Measurements from ENCODE around the gene HOXA2.

DNA sequence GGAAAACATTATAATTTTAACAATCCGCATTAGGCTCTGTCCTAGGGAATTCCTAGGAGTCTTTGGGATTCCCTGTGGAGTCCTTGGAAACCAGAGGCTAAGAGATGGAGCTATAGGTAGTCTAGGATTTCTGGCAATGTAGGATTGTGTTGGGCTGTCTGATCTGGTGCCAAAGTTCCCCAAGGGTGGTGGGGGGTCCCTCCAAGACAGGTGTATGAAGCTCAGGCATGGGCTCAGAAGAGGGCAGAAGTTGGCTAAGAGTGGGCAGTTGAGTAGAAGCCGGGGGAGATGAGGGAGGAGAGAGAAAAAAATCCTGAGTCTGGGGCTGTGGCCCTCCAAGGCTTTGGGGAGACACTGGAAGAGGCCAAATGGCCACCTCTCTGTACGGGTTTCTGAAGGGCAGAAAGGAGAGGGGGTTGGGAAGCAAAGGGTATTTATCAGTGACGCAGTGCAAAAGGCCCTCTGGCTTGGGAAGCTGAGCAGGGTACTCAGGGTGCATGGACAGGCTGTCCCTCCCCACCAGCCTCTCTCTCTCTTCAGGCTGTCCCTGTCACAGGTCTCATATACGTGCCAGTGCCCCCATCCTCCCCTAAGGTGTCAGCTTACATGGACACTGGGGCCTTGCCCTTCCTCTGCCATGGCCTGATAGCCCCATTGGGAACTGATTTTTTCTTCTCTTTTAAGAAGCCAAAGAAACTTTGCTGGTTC lies 44.2 kb upstream of the HOXA2 start:
- TF ChIP-seq, protein P1, sequence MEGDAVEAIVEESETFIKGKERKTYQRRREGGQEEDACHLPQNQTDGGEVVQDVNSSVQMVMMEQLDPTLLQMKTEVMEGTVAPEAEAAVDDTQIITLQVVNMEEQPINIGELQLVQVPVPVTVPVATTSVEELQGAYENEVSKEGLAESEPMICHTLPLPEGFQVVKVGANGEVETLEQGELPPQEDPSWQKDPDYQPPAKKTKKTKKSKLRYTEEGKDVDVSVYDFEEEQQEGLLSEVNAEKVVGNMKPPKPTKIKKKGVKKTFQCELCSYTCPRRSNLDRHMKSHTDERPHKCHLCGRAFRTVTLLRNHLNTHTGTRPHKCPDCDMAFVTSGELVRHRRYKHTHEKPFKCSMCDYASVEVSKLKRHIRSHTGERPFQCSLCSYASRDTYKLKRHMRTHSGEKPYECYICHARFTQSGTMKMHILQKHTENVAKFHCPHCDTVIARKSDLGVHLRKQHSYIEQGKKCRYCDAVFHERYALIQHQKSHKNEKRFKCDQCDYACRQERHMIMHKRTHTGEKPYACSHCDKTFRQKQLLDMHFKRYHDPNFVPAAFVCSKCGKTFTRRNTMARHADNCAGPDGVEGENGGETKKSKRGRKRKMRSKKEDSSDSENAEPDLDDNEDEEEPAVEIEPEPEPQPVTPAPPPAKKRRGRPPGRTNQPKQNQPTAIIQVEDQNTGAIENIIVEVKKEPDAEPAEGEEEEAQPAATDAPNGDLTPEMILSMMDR (conservative IDR thresholded peaks at IDR 0.05 in 1 of 2, IDR thresholded peaks at IDR 0.05 in 1 of 2; ENCODE audit: extremely low read depth in 1 of 2, insufficient read depth in 1 of 2, low read depth in 1 of 2, low read length in 2 of 2): no peak
- TF ChIP-seq EZH2 (IDR thresholded peaks at IDR 0.05; ENCODE audit: borderline replicate concordance, low read length): no peak
